AG04450 (cell line): ENCODE measurements around the gene PQBP1. TPM values are rescaled to one million over a fixed set of nuclear protein-coding genes. Genes with fewer than 3 reads are reported as not detected.

Experiments
- CTCF ChIA-PET: fragments of 300-600, 350-600 bp; formaldehyde crosslinking; extraction: SDS; loops from one replicate; lab custom pipeline; 2022; ENCODE audit warnings: antibody characterized with exemption, inconsistent platforms; lab: Charles Lee
- POLR2A ChIA-PET: fragments of 350-600 bp; formaldehyde crosslinking; extraction: SDS; loops from one replicate; lab custom pipeline; 2021; ENCODE audit warnings: antibody characterized with exemption, inconsistent platforms; lab: Yijun Ruan, JAX
- DNase-seq: peaks from one replicate; pipeline ENCODE4 v3.0.0-alpha.2; 2011; ENCODE audit warnings: low read depth, low spot score
- H3K27ac ChIP-seq: one replicate; pipeline ENCODE4 v1.5.1; 2012; ENCODE audit warnings: low read depth, low read length, control low read depth
- H3K27me3 ChIP-seq: one replicate; pipeline ENCODE4 v1.6.0; 2012; ENCODE audit warnings: low read length; ENCODE audit not compliant: control insufficient read depth, insufficient read depth
- H3K4me3 ChIP-seq: 2 replicates; pipeline ENCODE4 v1.5.1; 2011; ENCODE audit warnings: mild to moderate bottlenecking, low read depth, low read length, control low read depth
- H3K9me3 ChIP-seq: 2 replicates; pipeline ENCODE4 v1.5.1; 2012; ENCODE audit warnings: low read length; ENCODE audit not compliant: control insufficient read depth, insufficient read depth
- polyA plus RNA-seq: library from polyadenylated mRNA; depleted of rRNA; stranded (reverse); fragments of >200 nt; gene quantifications from 2 replicates; pipeline ENCODE4 v1.2.3, GENCODE V29; 2011
- TF ChIP-seq, protein P1 (sequence below): IDR thresholded peaks from 2 replicates; pipeline ENCODE4 v1.5.1; 2011; ENCODE audit warnings: low read depth, low read length, control low read depth, inconsistent platforms

Gene PQBP1
- polyA plus RNA-seq, 1 experiment: 49.5 TPM

DNA sequence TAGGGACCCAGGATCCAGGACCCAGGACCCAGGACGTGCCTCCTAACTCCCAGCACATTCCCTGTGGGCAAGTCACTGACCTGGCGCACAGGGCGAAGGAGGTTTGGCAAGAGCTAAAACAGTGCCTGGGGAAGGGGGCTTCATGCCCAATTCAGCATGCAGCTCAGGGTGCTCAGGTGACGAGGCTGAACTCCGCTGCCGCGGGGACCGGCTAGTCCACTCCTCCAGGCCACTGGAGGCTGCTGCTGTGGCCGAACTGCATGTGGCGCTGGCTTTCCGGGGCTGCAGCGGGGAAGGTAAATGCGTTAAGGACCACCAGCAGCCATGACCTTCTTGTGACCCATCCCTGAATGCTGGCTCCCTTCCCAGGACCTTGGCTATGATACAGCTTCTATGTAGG lies 26.0 kb downstream of the PQBP1 start:
- no peak for DNase-seq
- ChIA-PET POLR2A (no interaction called here), CTCF (no interaction called here)
- no peaks in the 10 kb centered on the region for H3K9me3 ChIP-seq
- no peak overlapping the region for H3K27ac ChIP-seq
- TF ChIP-seq, protein P1, sequence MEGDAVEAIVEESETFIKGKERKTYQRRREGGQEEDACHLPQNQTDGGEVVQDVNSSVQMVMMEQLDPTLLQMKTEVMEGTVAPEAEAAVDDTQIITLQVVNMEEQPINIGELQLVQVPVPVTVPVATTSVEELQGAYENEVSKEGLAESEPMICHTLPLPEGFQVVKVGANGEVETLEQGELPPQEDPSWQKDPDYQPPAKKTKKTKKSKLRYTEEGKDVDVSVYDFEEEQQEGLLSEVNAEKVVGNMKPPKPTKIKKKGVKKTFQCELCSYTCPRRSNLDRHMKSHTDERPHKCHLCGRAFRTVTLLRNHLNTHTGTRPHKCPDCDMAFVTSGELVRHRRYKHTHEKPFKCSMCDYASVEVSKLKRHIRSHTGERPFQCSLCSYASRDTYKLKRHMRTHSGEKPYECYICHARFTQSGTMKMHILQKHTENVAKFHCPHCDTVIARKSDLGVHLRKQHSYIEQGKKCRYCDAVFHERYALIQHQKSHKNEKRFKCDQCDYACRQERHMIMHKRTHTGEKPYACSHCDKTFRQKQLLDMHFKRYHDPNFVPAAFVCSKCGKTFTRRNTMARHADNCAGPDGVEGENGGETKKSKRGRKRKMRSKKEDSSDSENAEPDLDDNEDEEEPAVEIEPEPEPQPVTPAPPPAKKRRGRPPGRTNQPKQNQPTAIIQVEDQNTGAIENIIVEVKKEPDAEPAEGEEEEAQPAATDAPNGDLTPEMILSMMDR: no peak
- H3K4me3 ChIP-seq: no peak overlapping the region
- no peaks in the 10 kb centered on the region for H3K27me3 ChIP-seq

DNA sequence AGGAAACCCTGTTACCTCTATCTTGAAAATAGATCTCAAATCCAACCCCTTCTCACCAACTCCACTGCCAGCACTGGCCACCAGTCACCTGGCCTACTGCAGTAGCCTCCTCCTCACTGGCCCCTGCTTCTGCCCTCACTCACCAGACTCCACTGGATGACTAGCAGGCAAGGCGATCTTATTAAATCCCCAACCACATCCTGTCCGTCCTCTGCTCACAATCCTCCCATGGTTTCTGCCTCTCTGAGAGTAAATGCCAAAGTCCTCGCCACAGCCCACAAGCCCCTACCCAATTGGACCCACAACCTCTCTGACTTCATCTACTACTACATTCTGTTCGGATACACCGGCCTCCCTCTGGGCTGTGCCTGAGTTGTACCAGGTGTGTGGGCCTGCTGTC lies 26.5 kb downstream of the PQBP1 start:
- no peak for DNase-seq
- TF ChIP-seq, protein P1: no peak
- Histone ChIP-seq H3K27ac (no peak overlapping the region), H3K27me3 (no peaks in the 10 kb centered on the region), H3K9me3 (no peaks in the 10 kb centered on the region), H3K4me3 (no peak overlapping the region)
- CTCF ChIA-PET: no interaction called here
- POLR2A ChIA-PET: no interaction called here

DNA sequence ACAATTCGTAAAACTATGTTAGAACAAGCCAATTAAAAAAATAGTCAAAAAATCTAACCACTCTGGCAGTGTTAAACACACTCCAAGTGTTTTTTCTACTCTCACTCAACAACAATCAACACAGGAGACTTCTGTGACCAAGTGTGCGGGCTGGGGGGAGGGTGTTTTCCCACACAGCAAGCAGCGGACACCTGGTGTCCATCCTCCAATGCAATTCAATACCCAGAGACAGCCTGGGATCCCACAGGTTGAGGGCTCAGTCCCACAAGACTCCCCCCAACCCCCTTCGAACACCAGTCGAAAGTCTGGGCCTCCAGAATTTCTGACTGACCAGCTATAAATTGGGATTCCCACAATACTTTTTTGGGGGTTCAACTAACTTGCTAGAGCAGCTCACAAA lies 29.4 kb downstream of the PQBP1 start:
- Histone ChIP-seq H3K9me3 (no peaks in the 10 kb centered on the region), H3K4me3 (no peak overlapping the region), H3K27me3 (no peaks in the 10 kb centered on the region), H3K27ac (no peak overlapping the region)
- TF ChIP-seq, protein P1: no peak
- DNase-seq: no peak
- ChIA-PET CTCF (no interaction called here), POLR2A (no interaction called here)

DNA sequence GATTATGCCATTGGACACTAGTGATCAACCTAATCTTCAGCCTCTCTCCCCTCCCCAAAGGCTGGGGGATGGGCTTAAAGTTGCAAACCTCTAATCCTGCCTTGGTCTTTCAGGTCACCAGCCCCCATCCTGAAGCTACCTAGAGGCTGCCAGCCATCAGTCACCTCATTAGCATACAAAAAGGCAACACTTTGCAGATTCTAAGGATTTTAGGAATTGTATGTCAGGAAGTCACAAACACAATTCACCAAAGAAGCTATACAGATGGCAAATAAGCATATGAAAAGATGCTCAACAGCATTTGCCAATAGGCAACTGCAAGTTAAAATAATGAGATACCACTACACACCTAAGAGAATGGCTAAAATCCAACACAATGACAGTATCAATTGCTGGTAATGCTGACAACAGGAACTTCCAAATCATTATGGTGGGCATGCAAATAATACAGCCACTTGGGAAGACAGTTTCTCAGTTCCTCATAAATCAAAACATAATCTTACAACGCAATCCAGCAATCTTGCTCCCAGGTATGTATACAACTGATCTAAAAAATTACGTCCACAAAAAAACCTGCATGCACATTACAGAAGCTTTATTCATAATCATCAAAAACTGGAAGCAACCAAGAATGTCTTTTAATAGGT lies 30.1 kb downstream of the PQBP1 start:
- CTCF ChIA-PET: interaction anchor here (1.2 kb wide), 1 partner anchor 19 kb away, joined by 4 read pairs; no protein-coding TSS in a partner anchor
- TF ChIP-seq, protein P1: no peak
- Histone ChIP-seq H3K4me3 (no peak overlapping the region), H3K9me3 (no peaks in the 10 kb centered on the region), H3K27ac (no peak overlapping the region), H3K27me3 (no peaks in the 10 kb centered on the region)
- POLR2A ChIA-PET: no interaction called here
- DNase-seq: no peak

DNA sequence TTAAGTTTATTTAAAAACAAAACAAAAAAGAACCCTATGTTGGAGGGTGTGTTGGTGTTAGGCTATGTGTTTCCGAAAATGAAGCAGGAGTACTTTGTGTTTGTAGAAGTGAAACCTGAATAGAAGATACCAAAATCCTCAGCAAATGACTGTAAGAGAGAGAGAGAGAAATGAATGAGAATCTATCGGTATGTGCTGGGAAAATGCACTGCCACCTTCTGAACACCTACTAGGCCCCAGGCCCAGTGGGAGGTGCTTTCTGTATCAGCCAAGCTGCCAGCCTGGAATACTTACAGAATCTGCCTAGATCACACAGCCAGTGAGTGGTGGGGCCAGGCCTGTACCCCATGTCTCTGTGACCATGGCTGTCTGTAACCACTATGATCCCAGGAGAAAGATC lies 36.0 kb downstream of the PQBP1 start:
- Histone ChIP-seq H3K4me3 (no peak overlapping the region), H3K27me3 (no peaks in the 10 kb centered on the region), H3K27ac (no peak overlapping the region), H3K9me3 (no peaks in the 10 kb centered on the region)
- CTCF ChIA-PET: no interaction called here
- TF ChIP-seq, protein P1: no peak
- POLR2A ChIA-PET: no interaction called here
- no peak for DNase-seq
